CD14-positive monocyte (primary cell): Measurements from ENCODE around the gene TSPEAR. TPM values are rescaled to one million over a fixed set of nuclear protein-coding genes. Genes with fewer than 3 reads are reported as not detected.
"Not testable (repeated sequence)": the region's sequence is repeated elsewhere in the genome, so short reads cannot be mapped to it uniquely, and the experiment has no call there.

ENCODE experiments used
- DNase-seq, 3 donors: peaks; one replicate each; pipeline ENCODE4 v3.0.0-alpha.2; 2011 to 2022
- H2AFZ ChIP-seq: 2 replicates; pipeline ENCODE4 v1.6.0; 2012; ENCODE audit warnings: mild to moderate bottlenecking, low read depth, low read length, inconsistent platforms; ENCODE audit not compliant: insufficient read depth, poor library complexity, severe bottlenecking
- H3K27ac ChIP-seq, 2 donors: 1 replicate in 1 of 2; 2 replicates in 1 of 2; pipeline ENCODE4 v1.5.1; 2012 to 2013; ENCODE audit warnings: low read length in 2 of 2, control low read depth in 1 of 2, inconsistent platforms in 1 of 2, low read depth in 1 of 2, mild to moderate bottlenecking in 1 of 2
- H3K27me3 ChIP-seq, 2 donors: one replicate each; pipeline versions ENCODE4 v1.6.0 to v1.6.1; 2011 to 2013; ENCODE audit warnings: low read length in 2 of 2; ENCODE audit not compliant: control insufficient read depth in 2 of 2, insufficient read depth in 2 of 2
- H3K36me3 ChIP-seq, 2 donors: replicated peaks in 1 of 2; 1 replicate in 1 of 2; 2 replicates in 1 of 2; pipeline versions ENCODE4 v1.5.1 to v1.6.1; 2012 to 2013; ENCODE audit warnings: low read length in 2 of 2, control low read depth in 1 of 2, inconsistent platforms in 1 of 2, mild to moderate bottlenecking in 1 of 2; ENCODE audit not compliant: insufficient read depth in 2 of 2, control insufficient read depth in 1 of 2
- H3K4me1 ChIP-seq, 2 donors: 1 replicate in 1 of 2; 2 replicates in 1 of 2; pipeline versions ENCODE4 v1.5.1 to v1.6.1; 2012 to 2013; ENCODE audit warnings: low read length in 2 of 2, control low read depth in 1 of 2, inconsistent platforms in 1 of 2, mild to moderate bottlenecking in 1 of 2, moderate library complexity in 1 of 2; ENCODE audit not compliant: insufficient read depth in 2 of 2, control insufficient read depth in 1 of 2
- H3K4me2 ChIP-seq: replicated peaks from 2 replicates; pipeline ENCODE3; 2012; ENCODE audit warnings: low read length, moderate library complexity, mild to moderate bottlenecking; ENCODE audit not compliant: poor library complexity, severe bottlenecking; ENCODE audit errors: extremely low read depth
- H3K4me3 ChIP-seq, 3 experiments: fragments of 200-600 bp in 1 of 3; sonication (generic) in 1 of 3; replicated peaks in 1 of 3; 1 replicate in 2 of 3; 2 replicates in 1 of 3; pipeline ENCODE4 v1.5.1; 2011 to 2013; ENCODE audit warnings: low read length in 3 of 3, mild to moderate bottlenecking in 3 of 3, control low read depth in 2 of 3, low read depth in 2 of 3, inconsistent platforms in 1 of 3, moderate library complexity in 1 of 3
- H3K79me2 ChIP-seq: 2 replicates; pipeline ENCODE4 v1.6.0; 2012; ENCODE audit warnings: mild to moderate bottlenecking, control low read depth, inconsistent platforms, low read length, moderate library complexity; ENCODE audit not compliant: insufficient read depth
- H3K9ac ChIP-seq: 2 replicates; pipeline ENCODE4 v1.6.0; 2017; ENCODE audit warnings: low read length, mild to moderate bottlenecking; ENCODE audit not compliant: insufficient read depth, poor library complexity, severe bottlenecking
- H3K9me3 ChIP-seq, 2 donors: replicated peaks in 1 of 2; 1 replicate in 1 of 2; 2 replicates in 1 of 2; pipeline versions ENCODE4 v1.5.1 to v1.6.1; 2012 to 2013; ENCODE audit warnings: low read length in 2 of 2, control low read depth in 1 of 2; ENCODE audit not compliant: control insufficient read depth in 1 of 2, insufficient read depth in 1 of 2
- H4K20me1 ChIP-seq: 2 replicates; pipeline ENCODE4 v1.6.0; 2012; ENCODE audit warnings: mild to moderate bottlenecking, low read length, control low read depth, moderate library complexity; ENCODE audit not compliant: insufficient read depth
- H3K27ac Mint-ChIP-seq, 7 donors: one replicate each; pipeline ENCODE4 v1.8.0; 2020; ENCODE audit warnings: mild to moderate bottlenecking in 7 of 7, mixed read lengths in 7 of 7, moderate library complexity in 6 of 7, inconsistent platforms in 2 of 7
- H3K27me3 Mint-ChIP-seq, 3 donors: one replicate each; pipeline ENCODE4 v1.8.0; 2021 to 2022; ENCODE audit warnings: low read depth in 3 of 3, mild to moderate bottlenecking in 3 of 3, mixed read lengths in 3 of 3, moderate library complexity in 3 of 3, inconsistent platforms in 1 of 3
- H3K36me3 Mint-ChIP-seq, 2 donors: one replicate each; pipeline ENCODE4 v1.8.0; 2020; ENCODE audit warnings: mixed read lengths in 2 of 2, inconsistent platforms in 1 of 2, mild to moderate bottlenecking in 1 of 2
- H3K4me1 Mint-ChIP-seq: one replicate; pipeline ENCODE4 v1.8.0; 2020; ENCODE audit warnings: mild to moderate bottlenecking, mixed read lengths
- H3K4me3 Mint-ChIP-seq, 2 donors: one replicate each; pipeline ENCODE4 v1.8.0; 2020; ENCODE audit warnings: mild to moderate bottlenecking in 2 of 2, mixed read lengths in 2 of 2, moderate library complexity in 1 of 2
- H3K9me3 Mint-ChIP-seq, 7 donors: one replicate each; pipeline ENCODE4 v1.8.0; 2020 to 2022; ENCODE audit warnings: mixed read lengths in 7 of 7, mild to moderate bottlenecking in 6 of 7, moderate library complexity in 6 of 7, inconsistent platforms in 2 of 7
- WGBS: methylation state at CpG from one replicate; pipeline ENCODE4 v1.1.5; 2013; ENCODE audit warnings: missing lambda C conversion rate; ENCODE audit not compliant: insufficient coverage; 5-methylcytosine and 5-hydroxymethylcytosine counted together
- intact Hi-C, 2 donors: fragments of 100-400 bp; cut with micrococcal nuclease; formaldehyde crosslinking; loops; one replicate each; pipeline versions ENCODE4 v1.15.0 to v1.15.1; 2023
- polyA plus RNA-seq, 3 donors: library from polyadenylated mRNA; depleted of rRNA in 1 of 3; unstranded in 2 of 3; stranded (reverse) in 1 of 3; fragments of 300-500 nt in 2 of 3; fragments of >200 nt in 1 of 3; fragmentation: Illumina TruSeq in 2 of 3; gene quantifications; 1 replicate in 2 of 3; 2 replicates in 1 of 3; pipeline ENCODE4 v1.2.3, GENCODE V29; 2012 to 2021
- TF ChIP-seq, protein P1 (sequence below): fragments of 200-600 bp; IDR thresholded peaks from one replicate; pipeline ENCODE4 v1.8.0; 2022; ENCODE audit warnings: antibody characterized with exemption, mild to moderate bottlenecking

The TSPEAR gene
- polyA plus RNA-seq, 3 donors = not detected

DNA sequence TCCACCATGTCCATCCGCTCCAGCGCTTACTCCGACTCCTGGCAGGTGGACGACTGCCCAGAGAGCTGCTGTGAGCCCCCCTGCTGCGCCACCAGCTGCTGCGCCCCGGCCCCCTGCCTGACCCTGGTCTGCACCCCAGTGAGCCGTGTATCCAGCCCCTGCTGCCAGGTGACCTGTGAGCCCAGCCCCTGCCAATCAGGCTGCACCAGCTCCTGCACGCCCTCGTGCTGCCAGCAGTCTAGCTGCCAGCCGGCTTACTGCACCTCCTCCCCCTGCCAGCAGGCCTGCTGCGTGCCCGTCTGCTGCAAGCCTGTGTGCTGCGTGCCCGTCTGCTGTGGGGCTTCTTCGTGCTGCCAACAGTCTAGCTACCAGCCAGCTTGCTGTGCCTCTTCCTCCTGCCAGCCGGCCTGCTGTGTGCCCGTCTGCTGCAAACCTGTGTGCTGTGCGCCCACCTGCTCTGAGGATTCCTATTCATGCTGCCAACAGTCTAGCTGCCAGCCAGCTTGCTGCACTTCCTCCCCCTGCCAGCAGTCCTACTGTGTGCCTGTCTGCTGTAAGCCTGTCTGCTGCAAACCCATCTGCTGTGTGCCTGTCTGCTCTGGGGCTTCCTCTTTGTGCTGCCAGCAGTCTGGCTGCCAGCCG lies 84.1 kb downstream of the TSPEAR start:
- 84% methylated on average over 14 of the region's 20 CpGs for WGBS

DNA sequence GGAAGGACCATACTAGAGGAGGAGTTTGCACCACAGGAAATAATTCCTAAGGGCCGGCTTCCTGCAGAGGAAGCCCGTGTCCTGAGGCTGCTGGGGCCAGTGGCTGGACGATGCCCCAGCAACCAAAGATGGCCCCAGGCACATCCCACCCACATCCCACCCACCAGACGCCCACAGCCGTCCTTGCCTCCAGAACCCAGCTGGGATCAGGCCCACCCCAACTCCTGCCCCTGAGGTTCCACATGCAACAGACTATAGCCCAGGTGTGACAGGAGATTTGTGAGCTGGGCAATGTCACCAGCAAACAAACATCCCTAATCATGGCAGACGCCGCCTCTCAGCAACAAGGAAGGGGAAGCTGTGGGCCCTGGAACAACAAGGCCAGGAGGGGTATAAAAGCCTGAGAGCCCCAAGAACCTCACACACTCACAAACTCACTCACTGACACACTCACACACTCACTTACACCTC lies 84.7 kb downstream of the TSPEAR start, which contains the start of gene KRTAP10-9:
TSS of gene KRTAP10-9 (plus strand) at position 421 of the 471 bp plus-strand sequence. CDS start 79 bp downstream, outside the sequence.
- H3K79me2 ChIP-seq = no peaks in the 10 kb centered on the region
- Mint-ChIP-seq H3K27me3 (peaks cover 7 to 14% (median 10%) of the 10 kb centered on the region in 3 donors), H3K4me3 (no peak within 1 kb of the TSS), H3K4me1 (no peaks in the 10 kb centered on the region), H3K27ac (peak within 1 kb of the TSS in 1 of 7 donors; percentile 25), H3K9me3 (peaks cover 42 to 64% (median 55%) of the 10 kb centered on the region in 7 donors), H3K36me3 (no peaks in the 10 kb centered on the region)
- no peak for DNase-seq
- no peak within 1 kb of the TSS for H3K9ac ChIP-seq
- H4K20me1 ChIP-seq = no peaks in the 10 kb centered on the region
- no peak within 1 kb of the TSS for H3K4me2 ChIP-seq
- TF ChIP-seq, protein P1, sequence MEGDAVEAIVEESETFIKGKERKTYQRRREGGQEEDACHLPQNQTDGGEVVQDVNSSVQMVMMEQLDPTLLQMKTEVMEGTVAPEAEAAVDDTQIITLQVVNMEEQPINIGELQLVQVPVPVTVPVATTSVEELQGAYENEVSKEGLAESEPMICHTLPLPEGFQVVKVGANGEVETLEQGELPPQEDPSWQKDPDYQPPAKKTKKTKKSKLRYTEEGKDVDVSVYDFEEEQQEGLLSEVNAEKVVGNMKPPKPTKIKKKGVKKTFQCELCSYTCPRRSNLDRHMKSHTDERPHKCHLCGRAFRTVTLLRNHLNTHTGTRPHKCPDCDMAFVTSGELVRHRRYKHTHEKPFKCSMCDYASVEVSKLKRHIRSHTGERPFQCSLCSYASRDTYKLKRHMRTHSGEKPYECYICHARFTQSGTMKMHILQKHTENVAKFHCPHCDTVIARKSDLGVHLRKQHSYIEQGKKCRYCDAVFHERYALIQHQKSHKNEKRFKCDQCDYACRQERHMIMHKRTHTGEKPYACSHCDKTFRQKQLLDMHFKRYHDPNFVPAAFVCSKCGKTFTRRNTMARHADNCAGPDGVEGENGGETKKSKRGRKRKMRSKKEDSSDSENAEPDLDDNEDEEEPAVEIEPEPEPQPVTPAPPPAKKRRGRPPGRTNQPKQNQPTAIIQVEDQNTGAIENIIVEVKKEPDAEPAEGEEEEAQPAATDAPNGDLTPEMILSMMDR = no peak
- intact Hi-C loops = no loop called here
- no peak within 1 kb of the TSS for H3K4me3 ChIP-seq
- no peaks in the 10 kb centered on the region for H3K36me3 ChIP-seq
- H3K4me1 ChIP-seq = no peaks in the 10 kb centered on the region
- WGBS = 44% methylated on average over 5 of the region's 7 CpGs
- peaks cover 38% of the 10 kb centered on the region in 2 donors for H3K9me3 ChIP-seq
- H3K27ac ChIP-seq = no peak within 1 kb of the TSS
- H3K27me3 ChIP-seq = no peaks in the 10 kb centered on the region
- no peak within 1 kb of the TSS for H2AFZ ChIP-seq

More for the DNA sequence above, 84.1 kb downstream of the TSPEAR start:
- H3K4me2 ChIP-seq, H2AFZ ChIP-seq, H3K27me3 ChIP-seq, intact Hi-C loops, H4K20me1 ChIP-seq, DNase-seq, H3K4me3 Mint-ChIP-seq, H3K36me3 Mint-ChIP-seq, H3K36me3 ChIP-seq, H3K79me2 ChIP-seq, H3K4me3 ChIP-seq, H3K4me1 Mint-ChIP-seq, H3K4me1 ChIP-seq, H3K9ac ChIP-seq, H3K27ac ChIP-seq: not testable (repeated sequence)
- Mint-ChIP-seq H3K27me3 (peaks cover 6 to 14% (median 8%) of the 10 kb centered on the region in 3 donors), H3K9me3 (peaks cover 42 to 69% (median 58%) of the 10 kb centered on the region in 7 donors), H3K27ac (peak overlapping the region in 1 of 7 donors; percentile 25)
- H3K9me3 ChIP-seq = peaks cover 38 to 42% of the 10 kb centered on the region in 2 donors
